Measurements from ENCODE around the gene ARHGEF10L.

ARHGEF10L gene

DNA sequence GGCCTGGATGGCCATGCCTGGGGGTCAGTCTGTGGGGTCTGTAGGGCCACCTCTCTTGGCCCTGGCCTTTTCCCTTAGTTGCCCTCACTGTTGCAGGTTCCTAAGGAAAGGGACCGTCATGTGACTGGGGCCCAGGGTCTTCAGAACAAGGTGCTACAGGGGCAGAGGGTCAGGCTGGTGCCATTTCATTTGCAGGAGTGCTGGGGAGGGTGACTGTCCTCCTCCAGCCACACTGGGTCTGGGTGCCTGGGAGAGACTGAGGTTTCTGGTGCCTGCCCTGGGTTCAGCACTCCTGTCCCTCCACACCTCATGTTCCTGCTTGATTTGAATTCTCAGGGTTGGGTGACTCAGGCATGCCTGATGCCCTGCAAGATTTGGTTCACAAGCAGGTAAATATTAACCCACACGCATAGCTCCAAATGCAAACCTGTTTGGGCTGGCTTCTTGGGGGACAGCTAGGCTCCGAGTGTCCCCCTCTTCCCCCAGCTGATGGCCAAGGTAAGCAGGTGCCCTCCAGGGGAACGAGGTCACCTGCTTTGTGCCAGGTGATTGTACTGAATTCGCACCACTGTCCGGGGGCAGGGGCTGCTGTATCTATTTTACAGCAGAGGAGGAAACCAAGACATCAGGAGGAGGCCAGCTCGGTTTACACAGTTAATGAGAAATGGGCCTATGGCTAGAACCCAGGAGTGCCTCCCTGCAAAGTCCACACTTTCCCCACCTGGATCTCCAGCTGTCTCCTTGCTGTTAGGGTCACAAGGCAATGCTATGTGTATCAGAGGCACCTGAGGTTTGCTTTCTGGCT is 20.3 kb downstream of the ARHGEF10L start:
- H3K36me3 ChIP-seq = peaks cover 0 to 8% (median 0%) of the 10 kb centered on the region in 11 experiments; a peak in 2 of 22 replicates
- H3K9me3 ChIP-seq (replicated peaks in 1 of 11) = no peaks in the 10 kb centered on the region
- H3K27ac ChIP-seq = peak overlapping the region in 8 of 11 experiments; percentile 11 to 65 (median 24); a peak in 9 of 22 replicates
- no peak overlapping the region for H3K4me3 ChIP-seq
- H3K9ac ChIP-seq = peak overlapping the region in 3 of 11 experiments; percentile 8 to 55 (median 45); a peak in 4 of 22 replicates
- H3K4me2 ChIP-seq = peak overlapping the region; percentile 31 to 88 (median 66); a peak in 20 of 22 replicates
- TF ChIP-seq Cebpa-rat (IDR thresholded peaks at IDR 0.05) = no peak
- H3K27me3 ChIP-seq = no peaks in the 10 kb centered on the region
- peaks cover 10 to 96% (median 83%) of the 10 kb centered on the region in 11 experiments; a peak in 21 of 22 replicates for H4K20me1 ChIP-seq
- peaks cover 32 to 81% (median 61%) of the 10 kb centered on the region in 10 experiments for H3K4me1 ChIP-seq

DNA sequence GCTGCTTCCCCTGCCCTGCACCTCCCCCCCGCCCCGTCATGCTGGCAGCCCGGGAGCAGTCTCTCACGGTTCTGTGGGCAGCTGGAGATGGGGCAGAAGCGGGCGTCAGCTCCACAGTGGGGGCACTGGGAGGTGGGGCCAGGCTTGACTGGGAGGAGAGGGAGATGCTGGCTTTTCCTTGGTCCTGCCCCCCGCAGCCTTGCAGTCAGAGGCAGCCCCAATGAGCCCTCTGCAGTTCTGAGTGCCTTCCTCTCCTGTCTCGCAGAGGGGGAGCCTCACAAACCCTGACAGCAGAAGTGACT is 21.7 kb downstream of the ARHGEF10L start:
- Histone ChIP-seq H3K4me2 (peak overlapping the region; percentile 31 to 88 (median 66)), H3K4me1 (peaks cover 46 to 88% (median 74%) of the 10 kb centered on the region in 10 experiments), H3K4me3 (no peak overlapping the region), H3K9ac (peak overlapping the region in 10 of 11 experiments; percentile 1 to 55 (median 35); a peak in 14 of 22 replicates), H3K36me3 (peaks cover 0 to 8% (median 0%) of the 10 kb centered on the region in 11 experiments; a peak in 2 of 22 replicates), H3K27me3 (no peaks in the 10 kb centered on the region), H3K9me3 (replicated peaks in 1 of 11) (no peaks in the 10 kb centered on the region), H4K20me1 (peaks cover 10 to 100% (median 89%) of the 10 kb centered on the region in 11 experiments; a peak in 21 of 22 replicates), H3K27ac (peak overlapping the region; percentile 34 to 67 (median 55); a peak in 20 of 22 replicates)
- TF ChIP-seq Cebpa-rat (IDR thresholded peaks at IDR 0.05) = no peak

DNA sequence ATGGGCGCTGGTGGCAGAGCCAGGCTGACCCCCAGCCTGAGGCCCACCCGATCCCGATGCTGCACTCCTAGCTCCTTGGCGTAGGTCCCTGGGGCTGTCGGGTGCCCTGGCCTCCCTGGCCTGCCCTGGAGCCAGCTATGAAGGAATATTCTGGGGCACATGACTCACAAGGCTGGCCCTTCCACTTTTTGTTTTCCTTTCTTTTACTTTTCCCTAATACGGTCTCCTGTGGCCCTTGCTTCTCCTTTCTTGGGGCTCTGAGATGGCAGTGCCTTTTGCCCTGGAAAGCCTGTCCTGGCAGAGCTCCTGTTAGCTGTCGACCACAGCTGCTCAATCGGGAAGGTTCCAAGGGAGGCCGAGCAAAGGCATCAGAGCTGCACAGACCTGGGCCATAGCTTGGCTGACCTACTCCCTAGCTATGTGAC is 22.1 kb downstream of the ARHGEF10L start:
- peaks cover 0 to 8% (median 0%) of the 10 kb centered on the region in 11 experiments; a peak in 2 of 22 replicates for H3K36me3 ChIP-seq
- H3K27me3 ChIP-seq = no peaks in the 10 kb centered on the region
- H3K9me3 ChIP-seq (replicated peaks in 1 of 11) = no peaks in the 10 kb centered on the region
- H3K4me1 ChIP-seq = peaks cover 50 to 91% (median 78%) of the 10 kb centered on the region in 10 experiments
- H3K9ac ChIP-seq = peak overlapping the region in 10 of 11 experiments; percentile 1 to 55 (median 35); a peak in 14 of 22 replicates
- no peak overlapping the region for H3K4me3 ChIP-seq
- H3K27ac ChIP-seq = peak overlapping the region; percentile 34 to 67 (median 55); a peak in 20 of 22 replicates
- H3K4me2 ChIP-seq = peak overlapping the region; percentile 31 to 88 (median 66)
- peaks cover 10 to 100% (median 91%) of the 10 kb centered on the region in 11 experiments; a peak in 21 of 22 replicates for H4K20me1 ChIP-seq
- TF ChIP-seq Cebpa-rat (IDR thresholded peaks at IDR 0.05) = no peak

DNA sequence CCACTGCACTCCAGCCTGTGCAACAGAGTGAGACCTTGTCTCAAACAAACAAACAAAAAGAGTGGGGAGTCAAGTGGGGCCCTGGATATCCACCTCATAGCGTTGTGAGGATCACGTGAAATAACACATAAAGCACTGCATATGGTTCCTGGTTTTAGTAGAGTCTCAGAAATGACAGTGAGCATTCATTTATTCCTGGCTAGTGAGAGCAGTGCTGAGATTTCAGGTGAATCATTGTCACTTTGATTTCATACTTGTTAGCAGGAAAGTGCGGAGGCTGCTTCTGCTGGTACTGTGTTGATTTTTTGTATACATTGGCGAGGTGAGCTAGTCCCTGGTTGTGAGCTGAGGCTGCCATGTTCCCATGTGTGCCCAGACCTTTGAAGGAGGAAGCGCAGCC is 22.9 kb downstream of the ARHGEF10L start:
- no peak overlapping the region; a peak in 1 of 22 replicates for H3K27ac ChIP-seq
- H3K4me2 ChIP-seq = peak overlapping the region in 3 of 11 experiments; percentile 79 to 88 (median 83); a peak in 6 of 22 replicates
- H3K4me3 ChIP-seq = no peak overlapping the region
- peaks cover 10 to 100% (median 93%) of the 10 kb centered on the region in 11 experiments; a peak in 21 of 22 replicates for H4K20me1 ChIP-seq
- H3K9me3 ChIP-seq (replicated peaks in 1 of 11) = no peaks in the 10 kb centered on the region
- no peak overlapping the region for H3K9ac ChIP-seq
- peaks cover 58 to 99% (median 86%) of the 10 kb centered on the region in 10 experiments for H3K4me1 ChIP-seq
- no peak for TF ChIP-seq Cebpa-rat (IDR thresholded peaks at IDR 0.05)
- H3K27me3 ChIP-seq = no peaks in the 10 kb centered on the region
- peaks cover 0 to 8% (median 0%) of the 10 kb centered on the region in 11 experiments; a peak in 2 of 22 replicates for H3K36me3 ChIP-seq

DNA sequence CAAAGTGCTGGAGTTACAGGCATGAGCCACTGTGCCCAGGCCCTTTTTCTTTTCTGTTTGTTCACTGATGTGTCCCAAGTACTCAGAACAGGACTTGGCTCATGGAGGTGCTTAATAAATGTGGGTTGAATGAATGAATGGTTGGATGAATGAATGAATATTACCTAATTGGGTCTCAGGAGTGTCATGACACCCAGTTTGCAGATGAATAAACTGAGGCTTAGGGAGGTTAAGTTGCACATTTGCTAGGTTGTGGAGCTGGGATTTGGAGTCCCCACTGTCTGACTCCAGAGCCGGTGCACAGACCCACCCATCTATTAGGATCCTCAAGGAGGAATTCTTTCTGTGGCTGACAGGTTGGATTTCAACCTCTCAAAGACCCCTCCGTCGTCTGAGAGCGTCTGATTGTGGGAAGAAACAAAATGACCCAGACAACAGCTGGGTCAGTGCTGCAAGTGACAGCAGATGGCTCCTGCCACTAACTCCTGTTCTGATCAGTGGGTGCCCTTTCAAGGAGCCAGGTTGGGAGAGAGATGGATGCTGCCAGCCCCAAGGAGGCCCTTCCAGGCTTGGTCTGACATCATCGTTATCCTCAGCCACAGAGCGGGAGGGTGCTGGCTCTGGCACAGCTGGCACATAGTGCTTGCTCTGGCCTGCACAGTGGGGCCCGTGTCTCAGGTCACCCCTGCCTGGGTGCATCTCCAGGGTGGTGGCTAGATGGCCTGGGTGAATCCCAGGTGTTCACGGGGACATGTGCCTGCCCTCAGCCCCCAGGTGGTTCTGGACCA is 24.2 kb downstream of the ARHGEF10L start:
- peaks cover 6 to 97% (median 80%) of the 10 kb centered on the region in 11 experiments; a peak in 21 of 22 replicates for H4K20me1 ChIP-seq
- H3K4me3 ChIP-seq = no peak overlapping the region
- H3K9ac ChIP-seq = peak overlapping the region in 4 of 11 experiments; percentile 13 to 46 (median 26); a peak in 4 of 22 replicates
- H3K27ac ChIP-seq = peak overlapping the region in 6 of 11 experiments; percentile 4 to 37 (median 10); a peak in 2 of 22 replicates
- H3K4me2 ChIP-seq = peak overlapping the region in 7 of 11 experiments; percentile 31 to 94 (median 91); a peak in 11 of 22 replicates
- H3K27me3 ChIP-seq = no peaks in the 10 kb centered on the region
- H3K9me3 ChIP-seq (replicated peaks in 1 of 11) = no peaks in the 10 kb centered on the region
- H3K4me1 ChIP-seq = peaks cover 71 to 100% (median 89%) of the 10 kb centered on the region in 10 experiments
- no peak for TF ChIP-seq Cebpa-rat (IDR thresholded peaks at IDR 0.05)
- H3K36me3 ChIP-seq = peaks cover 0 to 8% (median 0%) of the 10 kb centered on the region in 11 experiments; a peak in 1 of 22 replicates

DNA sequence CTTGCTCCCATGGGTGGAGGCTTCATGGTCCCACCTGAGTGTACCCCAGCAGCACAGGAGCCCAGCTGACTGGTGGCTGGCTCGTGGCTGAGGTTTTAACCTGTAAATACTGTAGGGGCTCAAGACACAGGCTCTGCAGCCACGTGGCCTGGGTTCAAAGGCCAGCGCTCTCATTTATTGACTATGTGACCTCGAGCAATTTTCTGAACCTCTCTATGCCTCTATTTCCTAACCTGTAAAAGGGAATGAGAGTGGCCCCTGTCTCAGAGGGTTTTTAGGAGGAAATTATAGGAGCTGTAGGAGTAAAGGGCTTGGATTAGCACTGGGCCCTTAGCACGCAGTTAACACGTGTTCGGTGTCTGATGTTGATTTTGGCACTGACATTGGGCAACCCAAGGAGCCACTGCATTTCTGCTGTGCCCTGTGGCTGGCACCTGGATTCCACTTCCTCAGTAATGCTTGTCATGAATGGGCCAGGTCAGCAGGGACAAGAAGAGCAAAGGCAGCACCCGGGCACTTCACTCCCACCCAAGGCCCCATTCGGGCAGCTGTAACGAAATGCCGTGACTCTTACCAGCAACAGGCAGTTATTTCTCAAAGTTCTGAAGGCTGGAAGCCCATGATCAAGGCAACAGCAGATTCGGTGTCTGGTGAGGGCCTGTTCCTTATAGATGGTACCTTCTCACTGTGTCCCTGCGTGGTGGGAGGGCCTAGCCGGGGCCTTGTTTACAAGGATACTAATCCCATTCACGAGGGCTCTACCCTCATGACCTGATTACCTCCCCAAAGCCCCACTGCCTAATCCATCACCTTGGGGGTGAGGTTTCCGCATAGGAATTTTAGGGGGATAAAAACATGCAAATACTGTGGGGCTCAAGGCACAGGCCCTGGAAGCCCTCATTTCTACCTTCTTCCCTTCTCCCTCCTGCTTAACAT is 25.2 kb downstream of the ARHGEF10L start:
- Histone ChIP-seq H4K20me1 (peaks cover 6 to 95% (median 70%) of the 10 kb centered on the region in 11 experiments; a peak in 19 of 22 replicates), H3K4me1 (peaks cover 81 to 100% (median 89%) of the 10 kb centered on the region in 10 experiments)

DNA sequence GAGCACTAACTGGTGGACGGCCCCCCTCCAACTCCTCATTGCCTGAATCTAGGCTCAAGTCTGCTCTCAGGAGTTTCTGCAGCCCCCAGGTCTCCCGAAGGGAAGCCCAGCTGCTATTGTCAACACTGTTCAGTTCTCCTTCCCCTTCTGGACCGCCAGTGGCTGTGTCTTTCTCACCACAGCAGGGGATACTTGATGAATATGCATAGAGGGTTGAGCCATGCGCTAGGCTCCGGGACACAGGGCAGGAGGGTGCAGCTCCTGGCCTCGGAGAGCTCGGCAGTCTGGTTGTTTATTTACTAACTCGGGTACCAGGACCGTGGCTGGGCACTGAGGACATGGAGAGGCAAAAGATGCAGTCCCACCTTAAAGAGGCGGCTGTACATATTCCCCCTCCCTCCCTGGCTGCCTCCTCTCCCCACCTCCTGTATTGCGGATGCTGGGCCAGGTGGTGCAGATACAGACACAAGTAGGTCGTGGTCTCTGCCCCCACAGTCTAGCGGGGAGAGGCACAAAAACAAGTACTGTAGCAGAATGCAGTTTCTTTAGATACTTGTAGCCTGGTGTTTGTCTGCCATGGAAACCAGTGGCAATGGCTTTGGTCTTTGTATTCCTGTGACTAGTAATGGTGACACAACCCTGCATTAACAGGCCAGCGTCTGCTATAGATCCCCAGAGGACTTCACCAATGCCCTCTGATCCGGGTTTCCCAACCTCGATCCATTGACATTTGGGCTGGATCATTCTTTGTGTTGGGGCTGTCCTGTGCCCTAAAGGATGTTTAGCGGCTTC is 26.2 kb downstream of the ARHGEF10L start:
- H4K20me1 ChIP-seq = peaks cover 6 to 95% (median 61%) of the 10 kb centered on the region in 11 experiments; a peak in 18 of 22 replicates
- no peak for TF ChIP-seq Cebpa-rat (IDR thresholded peaks at IDR 0.05)
- peak overlapping the region; percentile 31 to 94 (median 91) for H3K4me2 ChIP-seq
- no peak overlapping the region for H3K4me3 ChIP-seq
- H3K9ac ChIP-seq = peak overlapping the region in 4 of 11 experiments; percentile 0 to 59 (median 21); a peak in 5 of 22 replicates
- H3K36me3 ChIP-seq = no peaks in the 10 kb centered on the region
- peaks cover 81 to 100% (median 89%) of the 10 kb centered on the region in 10 experiments for H3K4me1 ChIP-seq
- H3K27ac ChIP-seq = peak overlapping the region in 5 of 11 experiments; percentile 4 to 37 (median 5); a peak in 1 of 22 replicates
- no peaks in the 10 kb centered on the region for H3K9me3 ChIP-seq (replicated peaks in 1 of 11)
- H3K27me3 ChIP-seq = no peaks in the 10 kb centered on the region

More for the DNA sequence above, 25.2 kb downstream of the ARHGEF10L start:
- Histone ChIP-seq H3K27me3 (no peaks in the 10 kb centered on the region), H3K4me3 (no peak overlapping the region), H3K4me2 (peak overlapping the region; percentile 31 to 94 (median 91); a peak in 21 of 22 replicates), H3K36me3 (peaks cover 0 to 2% (median 0%) of the 10 kb centered on the region in 11 experiments; a peak in 1 of 22 replicates), H3K27ac (peak overlapping the region in 7 of 11 experiments; percentile 4 to 37 (median 11); a peak in 6 of 22 replicates), H3K9me3 (replicated peaks in 1 of 11) (no peaks in the 10 kb centered on the region), H3K9ac (peak overlapping the region in 7 of 11 experiments; percentile 0 to 59 (median 24); a peak in 7 of 22 replicates)
- TF ChIP-seq Cebpa-rat (IDR thresholded peaks at IDR 0.05) = no peak
